Type B pancreatic cell (in vitro differentiated cells): ENCODE measurements around the gene ACTMAP. TPM values are rescaled to one million over a fixed set of nuclear protein-coding genes. Genes with fewer than 3 reads are reported as not detected.
A peak's percentile ranks its signal among the peaks of the same experiment; 100 is the strongest.

Experiments
- DNase-seq: peaks from one replicate; pipeline ENCODE4 v3.0.0; 2021; ENCODE audit warnings: mixed read lengths; ENCODE audit not compliant: unreplicated experiment; ENCODE audit errors: extremely low spot score
- H3K27ac Mint-ChIP-seq: 2 replicates; pipeline ENCODE4 v1.8.0; 2021; ENCODE audit warnings: mild to moderate bottlenecking, mixed read lengths
- H3K27me3 Mint-ChIP-seq: 2 replicates; pipeline ENCODE4 v1.8.0; 2021; ENCODE audit warnings: mixed read lengths
- H3K36me3 Mint-ChIP-seq: 2 replicates; pipeline ENCODE4 v1.8.0; 2021; ENCODE audit warnings: mixed read lengths
- H3K4me1 Mint-ChIP-seq: one replicate; pipeline ENCODE4 v1.8.0; 2021; ENCODE audit warnings: mixed read lengths; ENCODE audit not compliant: unreplicated experiment
- H3K4me3 Mint-ChIP-seq: 2 replicates; pipeline ENCODE4 v1.8.0; 2021; ENCODE audit warnings: mild to moderate bottlenecking, mixed read lengths
- H3K9me3 Mint-ChIP-seq: 2 replicates; pipeline ENCODE4 v1.8.0; 2021; ENCODE audit warnings: mixed read lengths
- total RNA-seq: library from RNA; stranded (reverse); gene quantifications from 2 replicates; pipeline ENCODE4 v1.2.1, GENCODE V29; 2021; ENCODE audit warnings: low replicate concordance
- TF ChIP-seq, protein P1 (sequence below): fragments of 200-600 bp; sonication (generic); conservative IDR thresholded peaks from 2 replicates; pipeline ENCODE4 v1.5.0; 2021; ENCODE audit warnings: antibody characterized with exemption, mild to moderate bottlenecking

Gene ACTMAP
- total RNA-seq, 1 donor from 2014 or later = 16.0 TPM

DNA sequence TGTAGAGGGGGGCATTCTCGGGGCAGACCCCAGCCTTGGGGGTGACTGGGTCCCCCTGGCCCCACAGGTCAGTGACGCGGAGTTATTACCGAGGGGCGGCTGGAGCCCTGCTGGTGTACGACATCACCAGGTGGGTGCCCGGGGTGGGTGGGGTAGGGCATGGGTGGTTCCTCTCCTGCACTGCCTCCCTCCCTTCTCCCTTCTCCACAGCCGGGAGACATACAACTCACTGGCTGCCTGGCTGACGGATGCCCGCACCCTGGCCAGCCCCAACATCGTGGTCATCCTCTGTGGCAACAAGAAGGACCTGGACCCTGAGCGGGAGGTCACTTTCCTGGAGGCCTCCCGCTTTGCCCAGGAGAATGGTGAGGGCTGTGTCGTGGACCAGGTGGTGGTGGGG is 33.4 kb upstream of the ACTMAP start:
- H3K9me3 Mint-ChIP-seq = no peaks in the 10 kb centered on the region
- no peak overlapping the region for H3K27ac Mint-ChIP-seq
- H3K4me1 Mint-ChIP-seq = peaks cover 3% of the 10 kb centered on the region
- DNase-seq = no peak
- peaks cover 4% of the 10 kb centered on the region for H3K36me3 Mint-ChIP-seq
- no peaks in the 10 kb centered on the region for H3K27me3 Mint-ChIP-seq
- H3K4me3 Mint-ChIP-seq = no peak overlapping the region
- TF ChIP-seq, protein P1, sequence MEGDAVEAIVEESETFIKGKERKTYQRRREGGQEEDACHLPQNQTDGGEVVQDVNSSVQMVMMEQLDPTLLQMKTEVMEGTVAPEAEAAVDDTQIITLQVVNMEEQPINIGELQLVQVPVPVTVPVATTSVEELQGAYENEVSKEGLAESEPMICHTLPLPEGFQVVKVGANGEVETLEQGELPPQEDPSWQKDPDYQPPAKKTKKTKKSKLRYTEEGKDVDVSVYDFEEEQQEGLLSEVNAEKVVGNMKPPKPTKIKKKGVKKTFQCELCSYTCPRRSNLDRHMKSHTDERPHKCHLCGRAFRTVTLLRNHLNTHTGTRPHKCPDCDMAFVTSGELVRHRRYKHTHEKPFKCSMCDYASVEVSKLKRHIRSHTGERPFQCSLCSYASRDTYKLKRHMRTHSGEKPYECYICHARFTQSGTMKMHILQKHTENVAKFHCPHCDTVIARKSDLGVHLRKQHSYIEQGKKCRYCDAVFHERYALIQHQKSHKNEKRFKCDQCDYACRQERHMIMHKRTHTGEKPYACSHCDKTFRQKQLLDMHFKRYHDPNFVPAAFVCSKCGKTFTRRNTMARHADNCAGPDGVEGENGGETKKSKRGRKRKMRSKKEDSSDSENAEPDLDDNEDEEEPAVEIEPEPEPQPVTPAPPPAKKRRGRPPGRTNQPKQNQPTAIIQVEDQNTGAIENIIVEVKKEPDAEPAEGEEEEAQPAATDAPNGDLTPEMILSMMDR = no peak

GRCh38 chr19:40781140-40781539 is 30.9 kb upstream of the ACTMAP start:
- DNase-seq = no peak
- Mint-ChIP-seq H3K27me3 (no peaks in the 10 kb centered on the region), H3K9me3 (no peaks in the 10 kb centered on the region), H3K4me1 (peaks cover 17% of the 10 kb centered on the region), H3K36me3 (peaks cover 4% of the 10 kb centered on the region), H3K27ac (no peak overlapping the region), H3K4me3 (no peak overlapping the region)
- TF ChIP-seq, protein P1 = no peak

GRCh38 chr19:40780582-40780981 is 30.3 kb upstream of the ACTMAP start:
- Mint-ChIP-seq H3K27me3 (no peaks in the 10 kb centered on the region), H3K4me3 (no peak overlapping the region), H3K27ac (no peak overlapping the region), H3K9me3 (no peaks in the 10 kb centered on the region), H3K4me1 (peaks cover 17% of the 10 kb centered on the region), H3K36me3 (peaks cover 4% of the 10 kb centered on the region)
- TF ChIP-seq, protein P1 = no peak
- DNase-seq = no peak

GRCh38 chr19:40778706-40779284 is 28.5 kb upstream of the ACTMAP start:
- H3K4me1 Mint-ChIP-seq = peaks cover 17% of the 10 kb centered on the region
- no peaks in the 10 kb centered on the region for H3K27me3 Mint-ChIP-seq
- H3K27ac Mint-ChIP-seq = peak overlapping the region; percentile 100
- H3K36me3 Mint-ChIP-seq = peaks cover 4% of the 10 kb centered on the region
- H3K9me3 Mint-ChIP-seq = no peaks in the 10 kb centered on the region
- TF ChIP-seq, protein P1 = no peak
- DNase-seq = no peak
- H3K4me3 Mint-ChIP-seq = peak overlapping the region; percentile 89

GRCh38 chr19:40777937-40778705 is 27.8 kb upstream of the ACTMAP start, which contains the start of gene RAB4B:
Gene RAB4B, plus strand, starts transcription at chr19:40778247. Its CDS starts 129 bp downstream, at chr19:40778376.
- H3K4me1 Mint-ChIP-seq = peaks cover 17% of the 10 kb centered on the region
- peak; percentile 100 for DNase-seq
- TF ChIP-seq, protein P1 = no peak
- H3K4me3 Mint-ChIP-seq = peak within 1 kb of the TSS; percentile 89
- H3K36me3 Mint-ChIP-seq = peaks cover 4% of the 10 kb centered on the region
- no peaks in the 10 kb centered on the region for H3K27me3 Mint-ChIP-seq
- no peaks in the 10 kb centered on the region for H3K9me3 Mint-ChIP-seq
- H3K27ac Mint-ChIP-seq = peak within 1 kb of the TSS; percentile 100
